Lower leg skin (tissue), 4 donors: Measurements from ENCODE around the gene BICDL1. TPM values are rescaled to one million over a fixed set of nuclear protein-coding genes. Genes with fewer than 3 reads are reported as not detected.

ENCODE experiments used
- DNase-seq, 2 donors: peaks; one replicate each; pipeline ENCODE4 v3.0.0-alpha.2; 2019; ENCODE audit warnings: low spot score in 2 of 2
- H3K4me3 ChIP-seq: fragments of 200-600 bp; sonication (generic); 2 replicates; pipeline ENCODE4 v1.5.1; 2017; ENCODE audit warnings: mild to moderate bottlenecking, low read depth; ENCODE audit not compliant: poor library complexity, severe bottlenecking
- POLR2A ChIP-seq, 2 donors: fragments of 450-650 bp; IDR thresholded peaks; one replicate each; pipeline ENCODE4 v1.6.1; 2016 to 2017; ENCODE audit warnings: antibody characterized with exemption in 2 of 2, mild to moderate bottlenecking in 1 of 2, moderate library complexity in 1 of 2
- WGBS, 2 donors: methylation state at CpG; one replicate each; pipeline ENCODE4 v1.1.5; 2018; 5-methylcytosine and 5-hydroxymethylcytosine counted together
- intact Hi-C: fragments of 100-400 bp; cut with DNase I; formaldehyde crosslinking; loops from one replicate; pipeline ENCODE4 v1.15.0; 2023; ENCODE audit warnings: low total_unique reads
- total RNA-seq, 4 donors: library from RNA; depleted of rRNA; stranded (reverse); fragments of >200 nt; gene quantifications; one replicate each; pipeline ENCODE4 v1.1.0, GENCODE V29; 2016
- TF ChIP-seq, protein P1 (sequence below), 3 donors: fragments of 450-650 bp; IDR thresholded peaks; one replicate each; pipeline ENCODE4 v1.5.1; 2016; ENCODE audit warnings: antibody characterized with exemption in 3 of 3, mild to moderate bottlenecking in 3 of 3, moderate library complexity in 2 of 3

The BICDL1 gene
- total RNA-seq, 4 donors from 2014 or later, result 98.2 to 190 (median 131) TPM

- WGBS, 2 donors, result 78 to 89% methylated on average over 3 of the region's 3 CpGs
- intact Hi-C loops, result no loop called here
These were observed 78.2 kb downstream of the BICDL1 start for GRCh38 chr12:120067084-120067869.

GRCh38 chr12:120067901-120068300 is 78.9 kb downstream of the BICDL1 start:
- 50 to 55% methylated on average over 3 of the region's 3 CpGs for WGBS, 2 donors
- DNase-seq, result peak in 1 of 2 donors; percentile 52
- intact Hi-C loops, result no loop called here
- no peak overlapping the region for H3K4me3 ChIP-seq
- no peak for TF ChIP-seq POLR2A (IDR thresholded peaks at IDR 0.05)
- TF ChIP-seq, protein P1, sequence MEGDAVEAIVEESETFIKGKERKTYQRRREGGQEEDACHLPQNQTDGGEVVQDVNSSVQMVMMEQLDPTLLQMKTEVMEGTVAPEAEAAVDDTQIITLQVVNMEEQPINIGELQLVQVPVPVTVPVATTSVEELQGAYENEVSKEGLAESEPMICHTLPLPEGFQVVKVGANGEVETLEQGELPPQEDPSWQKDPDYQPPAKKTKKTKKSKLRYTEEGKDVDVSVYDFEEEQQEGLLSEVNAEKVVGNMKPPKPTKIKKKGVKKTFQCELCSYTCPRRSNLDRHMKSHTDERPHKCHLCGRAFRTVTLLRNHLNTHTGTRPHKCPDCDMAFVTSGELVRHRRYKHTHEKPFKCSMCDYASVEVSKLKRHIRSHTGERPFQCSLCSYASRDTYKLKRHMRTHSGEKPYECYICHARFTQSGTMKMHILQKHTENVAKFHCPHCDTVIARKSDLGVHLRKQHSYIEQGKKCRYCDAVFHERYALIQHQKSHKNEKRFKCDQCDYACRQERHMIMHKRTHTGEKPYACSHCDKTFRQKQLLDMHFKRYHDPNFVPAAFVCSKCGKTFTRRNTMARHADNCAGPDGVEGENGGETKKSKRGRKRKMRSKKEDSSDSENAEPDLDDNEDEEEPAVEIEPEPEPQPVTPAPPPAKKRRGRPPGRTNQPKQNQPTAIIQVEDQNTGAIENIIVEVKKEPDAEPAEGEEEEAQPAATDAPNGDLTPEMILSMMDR (IDR thresholded peaks at IDR 0.05), result no peak

More at GRCh38 chr12:120067084-120067869, 78.2 kb downstream of the BICDL1 start:
- DNase-seq, result peak in 1 of 2 donors; percentile 43
- TF ChIP-seq POLR2A (IDR thresholded peaks at IDR 0.05), result no peak
- TF ChIP-seq, protein P1 (IDR thresholded peaks at IDR 0.05), result no peak
- H3K4me3 ChIP-seq, result no peak overlapping the region

DNA sequence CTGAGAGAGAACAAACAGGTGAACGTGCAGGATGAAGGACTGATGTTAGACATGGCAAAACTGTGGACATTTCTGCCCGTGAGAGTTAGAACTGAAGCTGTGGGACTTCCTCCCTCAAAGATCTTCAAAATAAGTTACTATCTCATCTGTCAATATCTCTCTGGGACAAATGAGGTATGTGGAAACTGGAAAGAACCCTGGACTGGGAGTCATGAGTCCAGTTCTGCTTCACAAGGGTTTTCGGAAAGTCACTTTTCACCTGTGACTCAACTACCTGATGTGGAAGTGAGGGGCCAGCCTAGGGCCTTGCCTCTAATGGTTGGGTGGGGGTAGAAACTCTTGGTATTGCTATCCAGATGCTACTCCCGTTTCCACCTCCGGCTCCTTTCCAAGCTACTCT is 80.2 kb downstream of the BICDL1 start:
- no peak overlapping the region for H3K4me3 ChIP-seq
- intact Hi-C loops, result no loop called here
- 84 to 85% methylated on average over 5 of the region's 5 CpGs for WGBS, 2 donors
- TF ChIP-seq, protein P1 (IDR thresholded peaks at IDR 0.05), result no peak
- TF ChIP-seq POLR2A (IDR thresholded peaks at IDR 0.05), result no peak
- DNase-seq, result no peak

DNA sequence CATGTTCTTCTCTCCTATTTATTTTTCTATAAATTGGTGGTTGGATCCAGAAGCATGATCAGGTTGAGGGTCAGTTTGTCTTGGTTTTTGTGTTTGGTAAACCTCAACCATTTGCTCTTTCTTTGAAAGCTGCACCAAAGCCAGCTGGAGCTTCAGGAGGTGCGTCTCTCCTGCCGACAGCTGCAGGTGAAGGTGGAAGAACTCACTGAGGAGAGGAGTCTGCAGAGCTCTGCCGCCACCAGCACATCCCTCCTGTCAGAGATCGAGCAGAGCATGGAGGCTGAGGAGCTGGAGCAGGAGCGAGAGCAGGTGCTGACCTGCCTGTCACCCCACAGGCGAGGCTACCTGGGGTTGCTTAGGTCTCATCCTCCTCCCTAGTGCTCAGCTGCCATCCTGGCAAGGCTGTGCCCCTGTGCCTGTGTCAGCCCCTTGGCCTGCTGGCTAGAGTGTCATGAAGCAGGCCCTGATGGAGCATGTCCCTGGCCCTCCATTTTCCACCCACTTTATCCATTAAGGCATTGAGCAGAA is 82.5 kb downstream of the BICDL1 start:
- WGBS, 2 donors, result 93 to 98% methylated on average over 6 of the region's 6 CpGs
- H3K4me3 ChIP-seq, result no peak overlapping the region
- TF ChIP-seq, protein P1 (IDR thresholded peaks at IDR 0.05), result no peak
- TF ChIP-seq POLR2A (IDR thresholded peaks at IDR 0.05), result no peak
- DNase-seq, result peak in 1 of 2 donors; percentile 68
- intact Hi-C loops, result no loop called here

DNA sequence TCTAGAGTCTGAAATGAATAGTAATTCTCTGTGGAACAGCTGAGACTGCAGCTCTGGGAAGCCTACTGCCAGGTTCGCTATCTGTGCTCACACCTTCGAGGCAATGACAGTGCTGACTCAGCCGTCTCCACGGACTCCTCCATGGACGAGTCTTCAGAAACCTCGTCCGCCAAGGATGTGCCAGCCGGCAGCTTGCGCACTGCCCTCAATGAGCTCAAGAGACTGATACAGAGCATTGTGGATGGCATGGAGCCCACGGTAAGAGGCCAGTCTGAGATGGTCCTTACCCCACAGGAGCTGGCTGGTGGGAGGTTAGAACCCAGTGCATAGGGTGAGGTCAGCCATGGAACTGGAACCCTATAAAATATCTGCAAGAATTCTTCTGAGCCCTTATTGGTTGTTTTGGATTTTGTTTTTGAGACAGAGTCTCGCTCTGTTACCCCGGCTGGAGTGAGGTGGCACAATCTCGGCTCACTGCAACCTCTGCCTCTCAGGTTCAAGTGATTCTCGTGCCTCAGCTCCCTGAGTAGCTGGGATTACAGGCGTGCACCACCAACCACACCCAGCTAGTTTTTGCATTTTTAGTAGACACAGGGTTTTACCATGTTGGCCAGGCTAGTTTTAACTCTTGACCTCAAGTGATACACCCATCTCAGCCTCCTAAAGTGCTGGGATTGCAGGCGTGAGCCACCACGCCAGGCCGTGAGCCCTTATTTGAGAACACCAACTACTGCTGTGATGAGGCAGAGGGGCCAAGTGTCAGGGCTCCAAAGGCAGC is 83.6 kb downstream of the BICDL1 start:
- TF ChIP-seq, protein P1 (IDR thresholded peaks at IDR 0.05), result no peak
- TF ChIP-seq POLR2A (IDR thresholded peaks at IDR 0.05), result no peak
- DNase-seq, result peak in 1 of 2 donors; percentile 79
- intact Hi-C loops, result no loop called here
- no peak overlapping the region for H3K4me3 ChIP-seq
- 87 to 91% methylated on average over 18 of the region's 18 CpGs for WGBS, 2 donors
